Heart right ventricle (tissue), 16 donors: Measurements from ENCODE around the gene RSPH3. TPM values are rescaled to one million over a fixed set of nuclear protein-coding genes. Genes with fewer than 3 reads are reported as not detected.

Source experiments
- ATAC-seq, 8 donors: fragments of 200-7000 bp; cut with Tn5 transposase; one replicate each; pipeline ENCODE4 v1.9.1; 2020; ENCODE audit warnings: mild to moderate bottlenecking in 8 of 8, moderate library complexity in 8 of 8, moderate number of reproducible peaks in 1 of 8
- DNase-seq, 2 donors: peaks; one replicate each; pipeline ENCODE4 v3.0.0-alpha.2; 2020
- H3K27ac ChIP-seq, 10 donors: fragments of 200-600 bp; sonication (generic) in 2 of 10; one replicate each; pipeline versions ENCODE4 v1.5.0 to v1.8.0; 2020 to 2022; ENCODE audit warnings: mild to moderate bottlenecking in 3 of 10
- H3K27me3 ChIP-seq, 7 donors: fragments of 200-600 bp; one replicate each; pipeline ENCODE4 v1.8.0; 2021 to 2022; ENCODE audit warnings: mild to moderate bottlenecking in 2 of 7
- H3K36me3 ChIP-seq, 9 donors: fragments of 200-600 bp; sonication (generic) in 1 of 9; one replicate each; pipeline versions ENCODE4 v1.5.0 to v1.8.0; 2020 to 2022; ENCODE audit warnings: mild to moderate bottlenecking in 2 of 9
- H3K4me1 ChIP-seq, 9 donors: fragments of 200-600 bp; sonication (generic) in 1 of 9; one replicate each; pipeline versions ENCODE4 v1.5.0 to v1.8.0; 2020 to 2022; ENCODE audit warnings: mild to moderate bottlenecking in 4 of 9
- H3K4me3 ChIP-seq, 10 donors: fragments of 200-600 bp; sonication (generic) in 2 of 10; one replicate each; pipeline versions ENCODE4 v1.5.0 to v1.8.0; 2020 to 2022; ENCODE audit warnings: mild to moderate bottlenecking in 7 of 10, moderate library complexity in 2 of 10
- H3K9me3 ChIP-seq, 11 donors: fragments of 200-600 bp in 10 of 11; sonication (generic) in 2 of 11; one replicate each; pipeline versions ENCODE4 v1.5.0 to v1.8.0; 2013 to 2022; ENCODE audit warnings: mild to moderate bottlenecking in 2 of 11, control low read depth in 1 of 11, moderate library complexity in 1 of 11
- CTCF ChIP-seq, 9 donors: fragments of 200-600 bp; sonication (generic) in 2 of 9; IDR thresholded peaks; one replicate each; pipeline versions ENCODE4 v1.5.0 to v1.8.0; 2021 to 2022; ENCODE audit warnings: antibody characterized with exemption in 9 of 9, mild to moderate bottlenecking in 5 of 9, moderate library complexity in 1 of 9
- WGBS, 2 donors: extraction: QIAGEN DNeasy Blood & Tissue Kit; methylation state at CpG; one replicate each; pipeline ENCODE4 v1.1.7; 2013; ENCODE audit warnings: inconsistent platforms in 1 of 2; 5-methylcytosine and 5-hydroxymethylcytosine counted together
- intact Hi-C, 10 donors: fragments of 100-400 bp; cut with DNase I; formaldehyde crosslinking; loops; one replicate each; pipeline versions ENCODE4 v1.11.1 to v1.14.2; 2022
- polyA plus RNA-seq, 2 donors: library from polyadenylated mRNA; stranded (reverse); fragments of 200-250 nt; gene quantifications; one replicate each; pipeline ENCODE4 v1.2.3, GENCODE V29; 2013
- total RNA-seq, 10 donors: library from RNA; stranded (reverse); fragmentation: NEBNext Ultra II Directional in 3 of 10; extraction: Animal tissue kit (Norgen Biotek cat#: 25700) in 3 of 10; gene quantifications; one replicate each; pipeline versions ENCODE4 v1.2.1 to v1.2.4, GENCODE V29; 2021 to 2023
- donor health status: Arrhythmogenic right ventricular cardiomyopathy.
- donor health status: ischemic (EF 13 %, LVEDD 7.1; RV severe dilation, severe dysfunction).
- donor health status: healthy with polysubstance abuse.
- donor health status: DM: no; HTN: yes; CAD: no.
- donor health status: DM: no; HTN: no; CAD: no.
- donor health status: ischemic (EF 25% LVEDD 6.9; RV normal size, moderate dysfunction).
- donor health status: ischemic (EF 25% LVEDD 5.7; RV mildly dilated, moderate dysfunction).
- donor health status: healthy.
- donor health status: DM: yes; HTN: yes; CAD: no.
- donor health status: Ischemic cardiomyopathy.
- donor health status: ischemic (EF 35%, LVEDD 5.7; RV mildly dilated, moderate dysfunction).
- donor health status: nonischemic (EF 11% LVEDD 7.7; RV severe dilation, severe dysfunction).
- donor health status: DM: yes; HTN: yes; CAD: no.
- donor health status: PGD.
- donor health status: ischemic (EF 29% LVEDD 5.4; RV normal size, mild dysfunction).
- donor health status: nonischemic (EF 23%, LVEDD 6.1; RV moderate dilation, normal function).

Gene RSPH3
- total and polyA plus RNA-seq, 12 donors = 2.3 to 11.7 (median 10.1) TPM

GRCh38 chr6:158933079-158933595 lies 66.9 kb downstream of the RSPH3 start:
- H3K9me3 ChIP-seq = no peaks in the 10 kb centered on the region
- intact Hi-C loops = no loop called here
- H3K36me3 ChIP-seq = no peaks in the 10 kb centered on the region
- no peaks in the 10 kb centered on the region for H3K4me1 ChIP-seq
- DNase-seq = no peak
- peaks cover 0 to 2% (median 0%) of the 10 kb centered on the region in 7 donors for H3K27me3 ChIP-seq
- H3K4me3 ChIP-seq = no peak overlapping the region
- no peak overlapping the region for H3K27ac ChIP-seq
- 85 to 86% methylated on average over 4 of the region's 4 CpGs for WGBS, 2 donors
- no peak for TF ChIP-seq CTCF (IDR thresholded peaks at IDR 0.05)
- no peak for ATAC-seq

GRCh38 chr6:158928068-158928467 lies 71.9 kb downstream of the RSPH3 start:
- no peaks in the 10 kb centered on the region for H3K36me3 ChIP-seq
- ATAC-seq = no peak
- no peak for DNase-seq

GRCh38 chr6:158926414-158926813 lies 73.6 kb downstream of the RSPH3 start:
- DNase-seq = no peak
- intact Hi-C loops = no loop called here
- H3K9me3 ChIP-seq = no peaks in the 10 kb centered on the region
- H3K27me3 ChIP-seq = no peaks in the 10 kb centered on the region
- 90 to 94% methylated on average over 6 of the region's 6 CpGs for WGBS, 2 donors
- H3K36me3 ChIP-seq = no peaks in the 10 kb centered on the region
- no peak overlapping the region for H3K27ac ChIP-seq
- H3K4me1 ChIP-seq = no peaks in the 10 kb centered on the region
- TF ChIP-seq CTCF (IDR thresholded peaks at IDR 0.05) = no peak
- ATAC-seq = no peak
- H3K4me3 ChIP-seq = no peak overlapping the region

More at GRCh38 chr6:158928068-158928467, 71.9 kb downstream of the RSPH3 start:
- no peak for TF ChIP-seq CTCF (IDR thresholded peaks at IDR 0.05)
- Histone ChIP-seq H3K27me3 (no peaks in the 10 kb centered on the region), H3K9me3 (no peaks in the 10 kb centered on the region), H3K4me1 (no peaks in the 10 kb centered on the region), H3K27ac (no peak overlapping the region), H3K4me3 (no peak overlapping the region)
- intact Hi-C loops = no loop called here
- WGBS, 2 donors = 92 to 100% methylated on average over 1 to 2 of the region's 2 CpGs

- intact Hi-C loops = no loop called here
- DNase-seq (no peak), ATAC-seq (no peak)
- no peak for TF ChIP-seq CTCF (IDR thresholded peaks at IDR 0.05)
- no peaks in the 10 kb centered on the region for H3K27me3 ChIP-seq
- 66 to 76% methylated on average over 4 of the region's 4 CpGs for WGBS, 2 donors
- H3K27ac ChIP-seq = no peak overlapping the region
- H3K4me3 ChIP-seq = no peak overlapping the region
- no peaks in the 10 kb centered on the region for H3K9me3 ChIP-seq
- H3K4me1 ChIP-seq = no peaks in the 10 kb centered on the region
- H3K36me3 ChIP-seq = no peaks in the 10 kb centered on the region
Observed at GRCh38 chr6:158924499-158925455, 75.2 kb downstream of the RSPH3 start.
